DOHH2 (cell line): ENCODE measurements around the gene CYRIA.

Experiments used
- H3F3A ChIP-seq: fragments of 200-600 bp; sonication (generic), shearing (Covaris generic); 2 replicates; pipeline ENCODE4 v1.6.0; 2016; ENCODE audit warnings: antibody characterized with exemption, mild to moderate bottlenecking; ENCODE audit not compliant: control insufficient read depth, insufficient read depth
- H3K27ac ChIP-seq: fragments of 200-600 bp; sonication (generic); 2 replicates; pipeline ENCODE4 v1.5.1; 2014; ENCODE audit warnings: low read depth, mild to moderate bottlenecking, low read length, moderate library complexity
- H3K27me3 ChIP-seq: fragments of 200-600 bp; sonication (generic); 2 replicates; pipeline ENCODE4 v1.6.1; 2014; ENCODE audit warnings: mild to moderate bottlenecking, low read length, mixed read lengths; ENCODE audit not compliant: control insufficient read depth
- H3K36me3 ChIP-seq: fragments of 200-600 bp; sonication (generic); 2 replicates; pipeline ENCODE4 v1.6.1; 2014; ENCODE audit warnings: mild to moderate bottlenecking, low read length, moderate library complexity, mixed read lengths; ENCODE audit not compliant: control insufficient read depth
- H3K4me1 ChIP-seq: fragments of 200-600 bp; sonication (generic); 2 replicates; pipeline ENCODE4 v1.6.1; 2014; ENCODE audit warnings: mild to moderate bottlenecking, low read length, mixed read lengths; ENCODE audit not compliant: control insufficient read depth
- H3K4me2 ChIP-seq: fragments of 200-600 bp; sonication (generic); 2 replicates; pipeline ENCODE4 v1.6.0; 2014; ENCODE audit warnings: mild to moderate bottlenecking, low read length, moderate library complexity
- H3K4me3 ChIP-seq: fragments of 200-600 bp; sonication (generic); 2 replicates; pipeline ENCODE4 v1.5.1; 2014; ENCODE audit warnings: mild to moderate bottlenecking, low read length, mixed read lengths
- H3K79me2 ChIP-seq: fragments of 200-600 bp; sonication (generic); 2 replicates; pipeline ENCODE4 v1.6.1; 2014; ENCODE audit warnings: mild to moderate bottlenecking, low read length, mixed read lengths; ENCODE audit not compliant: control insufficient read depth
- H3K9me2 ChIP-seq: fragments of 200-600 bp; sonication (generic); replicated peaks from 2 replicates; pipeline ENCODE4 v1.6.1; 2014; ENCODE audit warnings: mild to moderate bottlenecking, low read length, mixed read lengths; ENCODE audit not compliant: control insufficient read depth
- H3K9me3 ChIP-seq: fragments of 200-600 bp; sonication (generic); 2 replicates; pipeline ENCODE4 v1.6.1; 2014; ENCODE audit warnings: antibody characterized with exemption, low read length, mixed read lengths; ENCODE audit not compliant: control insufficient read depth, insufficient read depth
- H4K20me1 ChIP-seq: fragments of 200-600 bp; sonication (generic); 2 replicates; pipeline ENCODE4 v1.6.0; 2014; ENCODE audit warnings: low read depth, mild to moderate bottlenecking, antibody characterized with exemption, low read length, moderate library complexity; ENCODE audit not compliant: control insufficient read depth, insufficient read depth
- EZH2phosphoT487 ChIP-seq: fragments of 200-600 bp; sonication (generic); IDR thresholded peaks from 2 replicates; pipeline ENCODE4 v1.6.1; 2017; ENCODE audit warnings: borderline replicate concordance, mild to moderate bottlenecking, antibody characterized with exemption, low read length, moderate library complexity, mixed read lengths
- TF ChIP-seq, protein P1 (sequence below): fragments of 200-600 bp; sonication (generic); IDR thresholded peaks from one replicate; pipeline ENCODE4 v1.5.1; 2014; ENCODE audit warnings: antibody characterized with exemption, mild to moderate bottlenecking, low read depth, low read length; ENCODE audit not compliant: poor library complexity, severe bottlenecking

Gene CYRIA

GRCh38 chr2:16666449-16666801, 791 bp upstream of the CYRIA start:
- Histone ChIP-seq H3K9me2 (no peaks in the 10 kb centered on the region), H3K27me3 (peaks cover 5% of the 10 kb centered on the region; the same call in 1 of the 2 replicates), H3K9me3 (no peaks in the 10 kb centered on the region), H3K36me3 (no peaks in the 10 kb centered on the region), H4K20me1 (no peaks in the 10 kb centered on the region), H3K27ac (no peak overlapping the region), H3F3A (peaks cover 2% of the 10 kb centered on the region; the same call in 1 of the 2 replicates), H3K4me1 (peaks cover 51% of the 10 kb centered on the region), H3K4me2 (peak overlapping the region; percentile 79), H3K79me2 (peaks cover 40% of the 10 kb centered on the region), H3K4me3 (peak overlapping the region; percentile 76)
- no peak for TF ChIP-seq EZH2phosphoT487
- TF ChIP-seq, protein P1, sequence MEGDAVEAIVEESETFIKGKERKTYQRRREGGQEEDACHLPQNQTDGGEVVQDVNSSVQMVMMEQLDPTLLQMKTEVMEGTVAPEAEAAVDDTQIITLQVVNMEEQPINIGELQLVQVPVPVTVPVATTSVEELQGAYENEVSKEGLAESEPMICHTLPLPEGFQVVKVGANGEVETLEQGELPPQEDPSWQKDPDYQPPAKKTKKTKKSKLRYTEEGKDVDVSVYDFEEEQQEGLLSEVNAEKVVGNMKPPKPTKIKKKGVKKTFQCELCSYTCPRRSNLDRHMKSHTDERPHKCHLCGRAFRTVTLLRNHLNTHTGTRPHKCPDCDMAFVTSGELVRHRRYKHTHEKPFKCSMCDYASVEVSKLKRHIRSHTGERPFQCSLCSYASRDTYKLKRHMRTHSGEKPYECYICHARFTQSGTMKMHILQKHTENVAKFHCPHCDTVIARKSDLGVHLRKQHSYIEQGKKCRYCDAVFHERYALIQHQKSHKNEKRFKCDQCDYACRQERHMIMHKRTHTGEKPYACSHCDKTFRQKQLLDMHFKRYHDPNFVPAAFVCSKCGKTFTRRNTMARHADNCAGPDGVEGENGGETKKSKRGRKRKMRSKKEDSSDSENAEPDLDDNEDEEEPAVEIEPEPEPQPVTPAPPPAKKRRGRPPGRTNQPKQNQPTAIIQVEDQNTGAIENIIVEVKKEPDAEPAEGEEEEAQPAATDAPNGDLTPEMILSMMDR: no peak

DNA sequence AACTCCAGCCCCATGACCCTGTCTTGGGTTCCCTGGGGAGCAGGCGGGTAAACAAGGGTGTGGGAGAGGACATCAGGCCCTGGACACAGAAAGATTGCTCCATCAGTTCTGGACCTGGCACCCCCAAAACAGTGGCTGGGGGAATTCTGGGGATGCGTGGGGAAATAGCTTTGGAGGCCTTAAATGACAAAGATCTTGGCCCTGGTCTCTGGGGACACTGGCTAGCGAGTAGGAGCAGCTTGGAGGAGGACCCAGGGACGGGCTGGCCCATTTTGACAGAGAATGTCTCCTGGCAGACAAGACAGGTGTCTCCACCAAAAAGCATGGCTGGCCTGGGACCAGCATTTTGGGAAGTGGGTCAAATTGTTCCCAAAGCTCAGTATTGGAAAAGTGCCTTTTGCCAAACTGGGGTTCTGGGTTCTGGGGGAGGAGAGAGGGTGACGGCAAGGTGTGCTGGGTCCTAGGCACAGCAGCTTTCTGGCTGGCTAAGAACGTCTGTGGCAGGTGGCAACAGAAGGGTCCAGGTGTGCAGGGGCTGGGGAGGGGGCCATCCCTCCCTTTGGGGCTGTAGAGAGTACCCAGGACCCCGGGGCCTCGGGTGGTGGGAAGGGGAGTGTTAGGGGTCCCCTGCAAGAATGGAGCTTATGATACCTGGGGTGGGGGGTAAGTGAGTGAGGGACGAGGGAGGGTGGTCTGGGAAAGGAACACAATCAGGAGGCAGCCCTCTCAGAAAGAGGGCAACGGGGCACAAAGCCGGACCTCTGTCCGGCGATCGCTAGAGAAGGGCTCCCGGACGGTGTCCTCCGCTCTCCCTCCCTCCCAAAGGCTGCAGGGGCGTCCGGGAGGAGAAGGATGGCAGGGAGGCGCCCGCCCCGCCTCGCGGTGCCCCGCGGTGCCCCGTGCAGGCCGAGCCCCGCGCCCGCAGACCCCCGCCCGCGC, 556 bp downstream of the CYRIA start:
- Histone ChIP-seq H3K9me3 (no peaks in the 10 kb centered on the region), H3K27ac (peak overlapping the region; percentile 46), H3K4me3 (peak overlapping the region; percentile 80), H3K79me2 (peaks cover 53% of the 10 kb centered on the region), H3F3A (peaks cover 2% of the 10 kb centered on the region; the same call in 1 of the 2 replicates), H3K9me2 (no peaks in the 10 kb centered on the region), H3K27me3 (peaks cover 5% of the 10 kb centered on the region; the same call in 1 of the 2 replicates), H4K20me1 (no peaks in the 10 kb centered on the region), H3K36me3 (no peaks in the 10 kb centered on the region), H3K4me2 (peak overlapping the region; percentile 99), H3K4me1 (peaks cover 64% of the 10 kb centered on the region)
- TF ChIP-seq, protein P1: no peak
- no peak for TF ChIP-seq EZH2phosphoT487

GRCh38 chr2:16664052-16664731, 1.4 kb downstream of the CYRIA start:
- Histone ChIP-seq H3K36me3 (0 out of 2 replicates have a peak, but pooled peaks cover 3% of the 10 kb centered on the region), H3K9me2 (no peaks in the 10 kb centered on the region), H4K20me1 (no peaks in the 10 kb centered on the region), H3K79me2 (peaks cover 62% of the 10 kb centered on the region), H3F3A (peaks cover 7% of the 10 kb centered on the region), H3K4me3 (peak overlapping the region; percentile 80), H3K27me3 (peaks cover 5% of the 10 kb centered on the region; the same call in 1 of the 2 replicates), H3K4me1 (peaks cover 73% of the 10 kb centered on the region), H3K9me3 (no peaks in the 10 kb centered on the region), H3K27ac (peak overlapping the region; percentile 46), H3K4me2 (peak overlapping the region; percentile 99)
- TF ChIP-seq, protein P1: no peak
- no peak for TF ChIP-seq EZH2phosphoT487
